Mesendoderm (in vitro differentiated cells): ENCODE results near the gene TCF12.

Experiments used
- DNase-seq: peaks from one replicate; pipeline ENCODE4 v3.0.0; 2013
- H2AK5ac ChIP-seq: 2 replicates; pipeline ENCODE4 v1.6.1; 2013; ENCODE audit warnings: low read length, inconsistent platforms
- H2BK120ac ChIP-seq: 2 replicates; pipeline ENCODE4 v1.6.1; 2013; ENCODE audit warnings: low read depth, mild to moderate bottlenecking, low read length, moderate library complexity, mixed read lengths
- H2BK15ac ChIP-seq: replicated peaks from 2 replicates; pipeline ENCODE4 v1.6.1; 2013; ENCODE audit warnings: low read depth, mild to moderate bottlenecking, moderate library complexity
- H2BK5ac ChIP-seq: 2 replicates; pipeline ENCODE4 v1.6.1; 2013; ENCODE audit warnings: low read length, inconsistent platforms
- H3K18ac ChIP-seq: 2 replicates; pipeline ENCODE4 v1.6.1; 2013; ENCODE audit warnings: mild to moderate bottlenecking, low read length, mixed read lengths
- H3K23ac ChIP-seq: one replicate; pipeline ENCODE4 v1.6.1; 2013; ENCODE audit warnings: low read length
- H3K27ac ChIP-seq: 2 replicates; pipeline ENCODE4 v1.5.1; 2013; ENCODE audit warnings: low read depth, mild to moderate bottlenecking, inconsistent platforms, low read length, moderate library complexity
- H3K27me3 ChIP-seq: 2 replicates; pipeline ENCODE4 v1.6.1; 2013; ENCODE audit warnings: low read length, control low read depth, mild to moderate bottlenecking, inconsistent platforms; ENCODE audit not compliant: insufficient read depth, poor library complexity
- H3K36me3 ChIP-seq: 2 replicates; pipeline ENCODE4 v1.6.1; 2013; ENCODE audit warnings: low read length, inconsistent platforms; ENCODE audit not compliant: control insufficient read depth, insufficient read depth
- H3K4ac ChIP-seq: one replicate; pipeline ENCODE4 v1.6.1; 2013; ENCODE audit warnings: low read depth, mild to moderate bottlenecking, low read length, moderate library complexity
- H3K4me1 ChIP-seq: 2 replicates; pipeline ENCODE4 v1.6.1; 2013; ENCODE audit warnings: low read depth, low read length, inconsistent platforms; ENCODE audit not compliant: control insufficient read depth
- H3K4me2 ChIP-seq: 2 replicates; pipeline ENCODE4 v1.6.1; 2013; ENCODE audit warnings: low read length
- H3K4me3 ChIP-seq: 2 replicates; pipeline ENCODE4 v1.5.1; 2013; ENCODE audit warnings: mild to moderate bottlenecking, low read length
- H3K56ac ChIP-seq: one replicate; pipeline ENCODE4 v1.6.1; 2013; ENCODE audit warnings: low read length
- H3K79me1 ChIP-seq: 2 replicates; pipeline ENCODE4 v1.6.1; 2013; ENCODE audit warnings: low read length, inconsistent platforms
- H3K79me2 ChIP-seq: 2 replicates; pipeline ENCODE4 v1.6.1; 2013; ENCODE audit warnings: mild to moderate bottlenecking, low read length; ENCODE audit not compliant: control insufficient read depth, insufficient read depth
- H3K9ac ChIP-seq: 2 replicates; pipeline ENCODE4 v1.6.1; 2013; ENCODE audit warnings: low read length, inconsistent platforms
- H4K5ac ChIP-seq: one replicate; pipeline ENCODE4 v1.6.1; 2013; ENCODE audit warnings: low read length
- H4K8ac ChIP-seq: one replicate; pipeline ENCODE4 v1.6.1; 2013; ENCODE audit warnings: low read depth, mild to moderate bottlenecking, control low read depth, low read length, moderate library complexity
- WGBS: extraction: QIAGEN DNeasy Blood & Tissue Kit; methylation state at CpG from one replicate; pipeline ENCODE4 v1.1.7; 2013; ENCODE audit warnings: low lambda C conversion rate, missing lambda C conversion rate; ENCODE audit not compliant: insufficient coverage; ENCODE audit errors: extremely low coverage; 5-methylcytosine and 5-hydroxymethylcytosine counted together

The TCF12 gene

DNA sequence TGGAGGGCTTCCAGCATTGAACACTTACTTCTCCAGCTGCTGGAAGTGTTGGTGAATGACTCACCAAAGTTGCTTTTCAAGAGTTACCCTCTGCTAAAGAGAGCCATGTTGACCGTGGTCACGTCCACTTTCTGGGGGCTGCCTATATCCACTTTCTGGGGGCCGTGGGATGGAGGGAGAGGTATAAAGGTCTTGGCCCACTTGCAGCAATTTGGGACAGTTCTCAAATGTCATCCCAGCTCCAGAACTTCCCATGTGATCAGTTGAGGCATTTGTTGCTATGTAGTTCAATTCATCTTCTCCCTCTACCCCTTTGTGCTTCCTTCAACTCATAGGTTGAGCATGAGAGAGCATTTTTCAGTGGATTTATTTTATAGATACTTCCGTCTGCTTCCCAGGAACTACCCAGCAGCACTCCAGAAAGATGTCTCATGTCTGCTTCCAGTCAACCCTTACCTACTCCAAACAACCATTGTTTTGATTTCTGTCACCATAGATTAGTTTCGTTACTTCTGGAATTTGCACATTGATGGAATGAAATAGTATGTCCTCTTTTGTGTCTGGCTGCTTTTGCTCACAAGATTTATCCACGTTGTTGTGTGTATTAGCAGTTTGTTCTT lies 130.6 kb downstream of the TCF12 start:
- DNase-seq = no peak
- Histone ChIP-seq H3K23ac (no peak overlapping the region), H3K18ac (no peak overlapping the region), H3K79me2 (peaks cover 24% of the 10 kb centered on the region), H3K56ac (no peak overlapping the region), H3K27me3 (no peaks in the 10 kb centered on the region), H2BK120ac (no peak overlapping the region), H4K5ac (no peak overlapping the region), H3K9ac (no peak overlapping the region), H2AK5ac (no peak overlapping the region), H3K4me2 (no peak overlapping the region), H3K27ac (no peak overlapping the region), H3K4ac (no peak overlapping the region), H3K4me3 (no peak overlapping the region), H3K79me1 (peaks cover 8% of the 10 kb centered on the region), H4K8ac (peak overlapping the region; percentile 28), H3K36me3 (no peaks in the 10 kb centered on the region), H2BK15ac (no peak overlapping the region), H3K4me1 (no peaks in the 10 kb centered on the region), H2BK5ac (no peak overlapping the region)
- WGBS = no CpG with 5 or more reads among the region's 6 CpGs

DNA sequence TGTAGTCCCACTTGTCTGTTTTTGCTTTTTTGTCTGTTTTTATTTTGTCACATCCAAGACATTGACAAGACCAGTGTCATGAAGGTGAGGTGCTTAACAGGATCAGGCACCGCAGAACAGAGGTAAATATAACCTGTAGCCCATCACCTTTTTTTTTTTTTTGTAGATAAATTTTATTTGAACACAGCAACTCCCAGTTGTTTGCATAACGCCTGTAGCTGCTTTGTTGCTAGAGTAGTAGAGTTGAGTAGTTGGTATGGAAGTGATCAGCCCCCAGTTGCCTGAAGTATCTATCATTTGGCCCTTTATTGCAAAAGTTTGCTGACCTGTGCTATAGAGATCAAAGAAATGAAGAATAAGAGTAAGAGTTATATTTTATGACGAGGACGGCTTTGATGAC lies 135.0 kb downstream of the TCF12 start:
- Histone ChIP-seq H3K79me2 (peaks cover 34% of the 10 kb centered on the region), H3K4me1 (peaks cover 2% of the 10 kb centered on the region), H2BK120ac (no peak overlapping the region), H3K23ac (no peak overlapping the region), H3K36me3 (no peaks in the 10 kb centered on the region), H3K9ac (no peak overlapping the region), H3K56ac (no peak overlapping the region), H3K4me3 (no peak overlapping the region), H3K79me1 (peaks cover 8% of the 10 kb centered on the region), H3K27ac (no peak overlapping the region), H2BK15ac (no peak overlapping the region), H3K4me2 (no peak overlapping the region), H3K27me3 (no peaks in the 10 kb centered on the region), H4K8ac (no peak overlapping the region), H2AK5ac (no peak overlapping the region), H3K4ac (no peak overlapping the region), H3K18ac (no peak overlapping the region), H2BK5ac (no peak overlapping the region), H4K5ac (no peak overlapping the region)
- no peak for DNase-seq
- no CpG with 5 or more reads among the region's 4 CpGs for WGBS

DNA sequence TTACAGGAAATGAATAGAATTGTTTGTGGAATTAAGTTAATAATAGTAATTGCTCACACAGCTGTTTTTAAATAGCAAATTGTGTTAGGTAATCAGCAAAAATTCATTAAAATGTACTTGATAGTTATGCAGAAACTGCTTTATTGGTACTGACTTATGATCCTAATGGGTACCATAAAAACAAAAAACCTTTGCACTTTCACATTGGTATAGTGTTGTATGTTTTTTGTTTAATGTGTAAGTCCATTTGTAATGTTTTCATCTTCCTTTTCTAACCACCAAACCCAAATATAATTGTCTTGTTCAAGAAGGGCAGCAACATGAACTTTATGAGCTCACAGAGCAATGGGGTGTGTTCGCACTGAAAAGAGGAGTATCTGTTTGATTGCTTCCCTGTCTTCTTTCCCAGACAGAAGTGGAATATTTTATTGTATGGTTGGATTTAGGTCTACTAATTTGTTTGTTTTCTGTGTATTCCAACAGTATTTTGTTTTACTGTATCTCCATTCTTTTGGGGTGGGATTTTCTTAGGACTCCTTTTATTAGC lies 135.8 kb downstream of the TCF12 start:
- Histone ChIP-seq H3K18ac (no peak overlapping the region), H2BK5ac (no peak overlapping the region), H3K4me2 (no peak overlapping the region), H3K56ac (no peak overlapping the region), H3K27me3 (no peaks in the 10 kb centered on the region), H3K9ac (no peak overlapping the region), H3K4ac (no peak overlapping the region), H4K5ac (no peak overlapping the region), H3K79me2 (peaks cover 33% of the 10 kb centered on the region), H2BK120ac (no peak overlapping the region), H3K4me3 (no peak overlapping the region), H3K79me1 (peaks cover 11% of the 10 kb centered on the region), H2AK5ac (no peak overlapping the region), H2BK15ac (no peak overlapping the region), H3K36me3 (no peaks in the 10 kb centered on the region), H3K4me1 (peaks cover 5% of the 10 kb centered on the region), H3K27ac (no peak overlapping the region), H4K8ac (no peak overlapping the region), H3K23ac (no peak overlapping the region)
- WGBS = no CpG with 5 or more reads among the region's 1 CpG
- no peak for DNase-seq

DNA sequence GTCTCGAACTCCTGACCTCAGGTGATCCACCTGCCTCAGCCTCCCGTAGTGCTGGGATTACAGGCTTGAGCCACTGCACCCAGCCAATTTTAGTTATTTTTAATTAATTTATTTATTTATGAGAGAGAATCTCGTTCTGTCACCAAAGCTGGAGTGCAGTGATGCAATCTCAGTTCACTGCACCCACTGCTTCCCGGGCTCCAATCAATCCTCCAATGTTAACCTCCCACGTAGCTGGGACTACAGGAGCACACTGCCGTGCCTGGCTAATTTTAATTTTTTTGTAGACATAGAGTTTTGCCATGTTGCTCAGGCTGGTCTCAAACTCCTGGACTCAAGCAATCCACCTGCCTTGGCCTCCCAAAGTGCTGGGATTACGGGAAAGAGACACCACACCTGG lies 137.9 kb downstream of the TCF12 start:
- Histone ChIP-seq H3K4me3 (no peak overlapping the region), H3K18ac (no peak overlapping the region), H3K56ac (no peak overlapping the region), H2BK120ac (no peak overlapping the region), H4K5ac (no peak overlapping the region), H3K79me1 (peaks cover 10% of the 10 kb centered on the region), H2AK5ac (no peak overlapping the region), H3K79me2 (peaks cover 31% of the 10 kb centered on the region), H2BK15ac (no peak overlapping the region), H3K4me2 (no peak overlapping the region), H3K23ac (no peak overlapping the region), H3K36me3 (no peaks in the 10 kb centered on the region), H3K27ac (no peak overlapping the region), H4K8ac (no peak overlapping the region), H3K9ac (no peak overlapping the region), H3K27me3 (no peaks in the 10 kb centered on the region), H2BK5ac (no peak overlapping the region), H3K4me1 (peaks cover 5% of the 10 kb centered on the region), H3K4ac (no peak overlapping the region)
- no CpG with 5 or more reads among the region's 7 CpGs for WGBS
- DNase-seq = no peak

DNA sequence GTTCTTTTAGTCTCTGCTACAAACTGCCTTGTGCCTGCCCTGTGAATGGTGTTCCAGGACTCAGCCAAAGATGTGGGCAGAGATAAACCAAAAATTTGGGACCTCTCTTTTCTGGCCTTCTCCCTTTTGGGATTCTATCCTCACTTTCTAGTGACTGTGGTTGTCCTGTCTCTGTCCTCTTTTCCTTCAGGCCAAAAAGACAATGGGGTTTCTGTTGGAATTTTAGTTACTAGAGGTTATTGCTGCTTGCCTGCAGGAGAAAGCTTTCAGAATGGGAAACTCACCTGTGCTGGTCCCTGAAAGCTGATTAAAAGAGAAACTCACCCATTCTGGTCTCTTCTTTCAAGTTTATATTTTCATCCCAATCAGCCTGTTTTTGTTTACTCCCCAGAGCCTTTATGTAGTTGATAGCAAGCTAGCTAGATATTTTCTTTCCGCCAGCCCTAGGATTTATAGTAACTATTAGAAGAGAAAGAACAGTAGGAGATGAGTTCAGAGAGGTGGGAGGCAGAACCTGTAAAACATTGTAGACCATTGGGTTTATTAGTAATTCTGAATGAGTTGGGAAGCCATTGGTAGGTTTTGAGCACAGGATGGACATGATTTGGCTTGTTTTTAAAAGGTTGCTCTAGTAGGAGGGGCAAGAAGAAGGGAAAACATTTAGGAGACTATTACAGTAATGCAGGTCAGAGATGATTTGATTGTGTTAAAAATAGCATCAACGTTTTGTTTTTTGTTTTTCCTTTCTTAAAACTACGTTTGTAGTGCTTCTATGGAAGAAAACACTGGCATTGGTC lies 138.9 kb downstream of the TCF12 start:
- Histone ChIP-seq H3K79me2 (peaks cover 25% of the 10 kb centered on the region), H2AK5ac (no peak overlapping the region), H2BK120ac (no peak overlapping the region), H3K27me3 (no peaks in the 10 kb centered on the region), H4K5ac (no peak overlapping the region), H4K8ac (no peak overlapping the region), H3K18ac (no peak overlapping the region), H3K27ac (no peak overlapping the region), H2BK5ac (no peak overlapping the region), H3K36me3 (no peaks in the 10 kb centered on the region), H3K4me3 (no peak overlapping the region), H3K4ac (no peak overlapping the region), H3K4me2 (no peak overlapping the region), H3K79me1 (peaks cover 6% of the 10 kb centered on the region), H3K23ac (no peak overlapping the region), H3K4me1 (peaks cover 5% of the 10 kb centered on the region), H3K56ac (no peak overlapping the region), H2BK15ac (no peak overlapping the region), H3K9ac (no peak overlapping the region)
- no CpG with 5 or more reads among the region's 3 CpGs for WGBS
- DNase-seq = peak; percentile 52
